OCI-LY3 (cell line): ENCODE data around the gene NLGN4Y.

Experiments used
- EZH2phosphoT487 ChIP-seq: fragments of 200-600 bp; shearing (Covaris generic); IDR thresholded peaks from 2 replicates; pipeline ENCODE4 v1.6.1; 2018; ENCODE audit warnings: antibody characterized with exemption, mixed run types, low read depth
- TF ChIP-seq, protein P1 (sequence below): fragments of 200-600, 300-600 bp; sonication (generic); IDR thresholded peaks from 2 replicates; pipeline ENCODE4 v1.5.1; 2014; ENCODE audit warnings: antibody characterized with exemption, low read length, low read depth

DNA sequence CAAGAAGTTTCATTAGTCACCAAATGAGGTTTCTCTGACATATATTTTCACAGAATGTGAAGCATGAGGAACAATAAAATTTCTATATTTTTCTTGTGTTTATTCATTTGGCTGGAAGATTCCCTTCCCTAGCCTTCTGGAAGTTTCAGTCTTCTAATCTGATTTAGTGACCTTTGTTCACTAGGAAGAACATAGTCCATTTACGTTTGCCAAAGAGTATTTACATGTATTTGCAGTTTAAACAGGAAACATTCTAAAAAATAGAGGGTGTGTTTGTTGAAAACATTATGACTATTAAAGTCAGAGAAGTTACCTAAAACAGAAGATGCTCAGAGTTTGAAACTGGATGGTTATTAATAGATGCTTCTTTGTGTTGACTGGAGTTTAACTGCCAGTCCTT lies 238.6 kb downstream of the NLGN4Y start:
- TF ChIP-seq, protein P1, sequence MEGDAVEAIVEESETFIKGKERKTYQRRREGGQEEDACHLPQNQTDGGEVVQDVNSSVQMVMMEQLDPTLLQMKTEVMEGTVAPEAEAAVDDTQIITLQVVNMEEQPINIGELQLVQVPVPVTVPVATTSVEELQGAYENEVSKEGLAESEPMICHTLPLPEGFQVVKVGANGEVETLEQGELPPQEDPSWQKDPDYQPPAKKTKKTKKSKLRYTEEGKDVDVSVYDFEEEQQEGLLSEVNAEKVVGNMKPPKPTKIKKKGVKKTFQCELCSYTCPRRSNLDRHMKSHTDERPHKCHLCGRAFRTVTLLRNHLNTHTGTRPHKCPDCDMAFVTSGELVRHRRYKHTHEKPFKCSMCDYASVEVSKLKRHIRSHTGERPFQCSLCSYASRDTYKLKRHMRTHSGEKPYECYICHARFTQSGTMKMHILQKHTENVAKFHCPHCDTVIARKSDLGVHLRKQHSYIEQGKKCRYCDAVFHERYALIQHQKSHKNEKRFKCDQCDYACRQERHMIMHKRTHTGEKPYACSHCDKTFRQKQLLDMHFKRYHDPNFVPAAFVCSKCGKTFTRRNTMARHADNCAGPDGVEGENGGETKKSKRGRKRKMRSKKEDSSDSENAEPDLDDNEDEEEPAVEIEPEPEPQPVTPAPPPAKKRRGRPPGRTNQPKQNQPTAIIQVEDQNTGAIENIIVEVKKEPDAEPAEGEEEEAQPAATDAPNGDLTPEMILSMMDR: no peak
- no peak for TF ChIP-seq EZH2phosphoT487
